ENCODE data around the gene TPRN. TPM values are rescaled to one million over a fixed set of nuclear protein-coding genes. Genes with fewer than 3 reads are reported as not detected.

The TPRN gene
- total RNA-seq, 1 donor from 2014 or later: 8.2 TPM

DNA sequence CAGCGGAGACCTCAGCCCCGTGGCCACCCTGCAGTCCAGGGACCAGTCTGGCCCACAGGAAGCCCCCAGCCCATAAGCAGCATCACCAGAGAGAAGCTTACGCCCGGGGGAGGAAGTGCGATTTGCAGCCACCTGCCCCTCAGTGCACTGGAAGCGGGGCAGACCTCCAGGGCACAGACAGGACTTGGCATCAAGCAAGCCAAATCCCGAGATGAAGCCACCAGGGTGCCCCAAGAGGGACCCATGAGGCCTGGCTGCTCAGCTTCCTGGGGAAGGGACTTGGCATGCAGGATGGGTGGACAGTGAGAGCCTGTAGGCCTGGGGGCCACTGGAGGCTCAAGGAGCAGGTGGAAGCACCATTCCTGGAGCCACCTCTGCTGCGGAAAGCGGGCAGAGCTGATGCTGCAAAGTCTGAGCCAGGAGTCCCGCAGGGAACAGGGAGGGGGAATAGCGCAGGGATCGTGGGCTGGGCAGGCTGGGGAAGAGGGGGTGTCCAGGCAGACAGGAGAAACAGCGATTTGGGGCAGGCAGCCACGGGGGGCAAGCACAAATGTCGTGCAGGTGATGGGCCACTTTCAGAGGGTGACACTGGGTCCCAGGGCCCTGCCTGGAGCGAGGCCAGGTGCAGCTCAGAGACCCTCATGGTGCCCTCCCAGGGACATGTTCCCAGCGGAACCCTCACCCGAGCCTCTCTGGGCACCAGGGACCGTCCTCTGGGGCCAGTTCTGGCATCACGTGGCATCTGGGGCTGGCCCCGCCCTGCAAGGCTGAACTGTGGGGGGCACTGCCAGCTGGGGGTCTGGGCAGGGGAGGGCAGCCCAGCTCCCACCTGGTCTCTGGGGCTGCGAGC is 33.9 kb downstream of the TPRN start:
- H3K27me3 Mint-ChIP-seq (ENCODE audit: unreplicated experiment): peaks cover 22% of the 10 kb centered on the region
- no peaks in the 10 kb centered on the region for H3K9me3 Mint-ChIP-seq (ENCODE audit: unreplicated experiment)
- H3K36me3 Mint-ChIP-seq (ENCODE audit: low read depth, unreplicated experiment): no peaks in the 10 kb centered on the region
- no peak overlapping the region for H3K27ac Mint-ChIP-seq (ENCODE audit: unreplicated experiment)
- H3K4me3 Mint-ChIP-seq (ENCODE audit: unreplicated experiment): no peak overlapping the region
- DNase-seq (ENCODE audit: low spot score): no peak
- no peaks in the 10 kb centered on the region for H3K4me1 Mint-ChIP-seq (ENCODE audit: unreplicated experiment)
- TF ChIP-seq, protein P1, sequence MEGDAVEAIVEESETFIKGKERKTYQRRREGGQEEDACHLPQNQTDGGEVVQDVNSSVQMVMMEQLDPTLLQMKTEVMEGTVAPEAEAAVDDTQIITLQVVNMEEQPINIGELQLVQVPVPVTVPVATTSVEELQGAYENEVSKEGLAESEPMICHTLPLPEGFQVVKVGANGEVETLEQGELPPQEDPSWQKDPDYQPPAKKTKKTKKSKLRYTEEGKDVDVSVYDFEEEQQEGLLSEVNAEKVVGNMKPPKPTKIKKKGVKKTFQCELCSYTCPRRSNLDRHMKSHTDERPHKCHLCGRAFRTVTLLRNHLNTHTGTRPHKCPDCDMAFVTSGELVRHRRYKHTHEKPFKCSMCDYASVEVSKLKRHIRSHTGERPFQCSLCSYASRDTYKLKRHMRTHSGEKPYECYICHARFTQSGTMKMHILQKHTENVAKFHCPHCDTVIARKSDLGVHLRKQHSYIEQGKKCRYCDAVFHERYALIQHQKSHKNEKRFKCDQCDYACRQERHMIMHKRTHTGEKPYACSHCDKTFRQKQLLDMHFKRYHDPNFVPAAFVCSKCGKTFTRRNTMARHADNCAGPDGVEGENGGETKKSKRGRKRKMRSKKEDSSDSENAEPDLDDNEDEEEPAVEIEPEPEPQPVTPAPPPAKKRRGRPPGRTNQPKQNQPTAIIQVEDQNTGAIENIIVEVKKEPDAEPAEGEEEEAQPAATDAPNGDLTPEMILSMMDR (IDR thresholded peaks at IDR 0.05; ENCODE audit: unreplicated experiment): no peak

DNA sequence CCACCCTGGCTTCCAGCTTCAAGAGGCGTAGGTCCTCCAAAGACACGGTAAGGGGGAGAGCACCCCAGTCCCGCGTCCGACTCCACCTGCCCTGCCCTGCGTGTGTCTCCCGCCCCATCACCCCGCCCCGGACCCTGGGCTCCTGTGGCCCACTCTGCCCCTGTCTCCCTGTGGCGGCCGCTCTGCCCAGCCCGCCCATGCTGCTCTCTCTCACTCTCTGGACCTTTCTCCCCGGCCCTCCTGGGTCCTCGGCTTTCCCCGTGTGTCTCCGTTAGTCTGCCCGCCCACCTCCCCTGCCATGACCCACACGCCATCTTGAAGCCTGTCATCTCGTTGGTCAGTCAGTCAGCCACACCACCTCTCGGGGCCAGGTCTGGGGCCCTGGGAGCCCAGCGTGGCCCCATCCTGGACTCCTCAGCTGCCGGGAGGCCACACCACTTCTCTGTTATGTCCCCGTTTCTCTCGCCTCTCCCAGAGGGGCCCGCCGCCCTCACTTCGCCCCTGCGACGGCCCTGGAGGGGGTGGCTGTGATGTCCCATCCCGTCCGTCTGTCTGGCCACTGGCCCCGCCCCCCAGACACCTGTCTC is 35.2 kb downstream of the TPRN start:
- TF ChIP-seq, protein P1 (IDR thresholded peaks at IDR 0.05; ENCODE audit: unreplicated experiment): no peak
- no peaks in the 10 kb centered on the region for H3K9me3 Mint-ChIP-seq (ENCODE audit: unreplicated experiment)
- H3K36me3 Mint-ChIP-seq (ENCODE audit: low read depth, unreplicated experiment): no peaks in the 10 kb centered on the region
- H3K4me3 Mint-ChIP-seq (ENCODE audit: unreplicated experiment): no peak overlapping the region
- no peak overlapping the region for H3K27ac Mint-ChIP-seq (ENCODE audit: unreplicated experiment)
- H3K4me1 Mint-ChIP-seq (ENCODE audit: unreplicated experiment): no peaks in the 10 kb centered on the region
- H3K27me3 Mint-ChIP-seq (ENCODE audit: unreplicated experiment): peaks cover 19% of the 10 kb centered on the region
- no peak for DNase-seq (ENCODE audit: low spot score)

DNA sequence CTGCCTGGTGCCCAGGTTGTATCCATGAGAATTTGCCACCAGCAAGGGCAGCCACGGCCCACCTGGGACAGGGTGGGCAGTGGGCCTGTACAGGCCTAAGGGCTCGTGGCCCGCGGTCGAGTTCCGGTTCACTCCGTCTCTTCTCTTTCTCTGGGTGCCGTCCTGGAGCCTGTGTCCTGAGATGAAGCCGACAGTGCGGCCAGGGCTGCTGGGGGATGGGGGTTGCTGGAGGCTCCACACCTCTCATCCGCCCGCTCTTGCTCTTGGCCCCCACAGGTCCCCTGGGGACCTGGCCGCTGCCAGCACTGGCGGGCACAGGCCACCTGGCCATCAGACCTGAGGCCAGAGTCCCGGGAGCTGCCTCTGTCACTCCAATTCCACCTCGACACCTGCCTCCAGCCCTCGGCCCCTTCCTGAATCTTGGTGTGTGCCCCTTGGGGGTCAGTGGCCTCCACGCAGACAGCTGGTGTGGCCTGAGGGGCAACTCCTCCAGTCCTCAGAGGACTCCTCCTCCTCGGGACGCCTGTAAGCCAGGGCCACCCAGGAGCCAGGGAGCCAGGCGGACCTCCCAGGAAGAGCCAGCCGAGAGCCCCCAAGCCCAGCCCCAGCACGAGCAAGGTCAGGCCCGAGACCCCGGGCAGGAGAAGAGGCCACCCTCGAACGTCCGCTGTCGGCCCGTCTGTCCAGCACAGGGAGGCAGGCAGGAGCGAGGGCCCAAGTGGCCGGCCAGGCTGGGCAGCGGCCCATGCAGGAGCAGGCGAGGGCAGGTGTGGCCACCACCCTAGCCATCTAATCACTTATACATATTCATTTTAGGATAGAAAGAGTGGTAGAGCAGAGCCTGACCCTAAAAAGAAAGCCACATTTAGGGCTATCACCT is 35.9 kb downstream of the TPRN start:
- H3K27me3 Mint-ChIP-seq (ENCODE audit: unreplicated experiment): peaks cover 16% of the 10 kb centered on the region
- H3K36me3 Mint-ChIP-seq (ENCODE audit: low read depth, unreplicated experiment): no peaks in the 10 kb centered on the region
- no peak overlapping the region for H3K4me3 Mint-ChIP-seq (ENCODE audit: unreplicated experiment)
- TF ChIP-seq, protein P1 (IDR thresholded peaks at IDR 0.05; ENCODE audit: unreplicated experiment): no peak
- no peak for DNase-seq (ENCODE audit: low spot score)
- H3K27ac Mint-ChIP-seq (ENCODE audit: unreplicated experiment): no peak overlapping the region
- H3K9me3 Mint-ChIP-seq (ENCODE audit: unreplicated experiment): no peaks in the 10 kb centered on the region
- H3K4me1 Mint-ChIP-seq (ENCODE audit: unreplicated experiment): no peaks in the 10 kb centered on the region

DNA sequence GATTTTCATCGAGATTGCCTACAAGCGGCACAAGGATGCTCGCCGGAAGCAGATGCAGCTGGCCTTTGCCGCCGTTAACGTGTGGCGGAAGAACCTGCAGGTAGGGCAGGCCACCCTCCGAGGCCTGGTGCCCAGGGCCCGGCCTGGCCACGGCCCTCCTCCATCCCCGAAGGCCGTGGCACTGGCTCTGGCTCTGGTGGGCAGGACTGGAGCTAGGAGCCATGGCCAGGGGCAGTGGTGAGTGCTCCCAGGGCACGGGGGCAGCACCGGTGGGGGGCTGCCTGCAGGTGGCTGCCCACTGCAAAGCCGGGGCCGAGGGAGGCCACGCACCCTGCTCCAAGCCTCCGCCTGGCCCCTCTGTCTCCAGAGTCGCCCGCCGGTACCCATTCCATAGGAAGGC is 36.7 kb downstream of the TPRN start:
- Mint-ChIP-seq H3K27me3 (ENCODE audit: unreplicated experiment) (peaks cover 20% of the 10 kb centered on the region), H3K4me3 (ENCODE audit: unreplicated experiment) (no peak overlapping the region), H3K4me1 (ENCODE audit: unreplicated experiment) (peaks cover 2% of the 10 kb centered on the region), H3K27ac (ENCODE audit: unreplicated experiment) (no peak overlapping the region), H3K36me3 (ENCODE audit: low read depth, unreplicated experiment) (no peaks in the 10 kb centered on the region), H3K9me3 (ENCODE audit: unreplicated experiment) (no peaks in the 10 kb centered on the region)
- no peak for DNase-seq (ENCODE audit: low spot score)
- TF ChIP-seq, protein P1 (IDR thresholded peaks at IDR 0.05; ENCODE audit: unreplicated experiment): no peak

Measured in endothelial cell (in vitro differentiated cells).